ENCODE results near the gene FBXO48. TPM values are rescaled to one million over a fixed set of nuclear protein-coding genes. Genes with fewer than 3 reads are reported as not detected.

The FBXO48 gene
- total and polyA plus RNA-seq, 2 experiments from 2014 or later, result 1.1 to 1.3 TPM

DNA sequence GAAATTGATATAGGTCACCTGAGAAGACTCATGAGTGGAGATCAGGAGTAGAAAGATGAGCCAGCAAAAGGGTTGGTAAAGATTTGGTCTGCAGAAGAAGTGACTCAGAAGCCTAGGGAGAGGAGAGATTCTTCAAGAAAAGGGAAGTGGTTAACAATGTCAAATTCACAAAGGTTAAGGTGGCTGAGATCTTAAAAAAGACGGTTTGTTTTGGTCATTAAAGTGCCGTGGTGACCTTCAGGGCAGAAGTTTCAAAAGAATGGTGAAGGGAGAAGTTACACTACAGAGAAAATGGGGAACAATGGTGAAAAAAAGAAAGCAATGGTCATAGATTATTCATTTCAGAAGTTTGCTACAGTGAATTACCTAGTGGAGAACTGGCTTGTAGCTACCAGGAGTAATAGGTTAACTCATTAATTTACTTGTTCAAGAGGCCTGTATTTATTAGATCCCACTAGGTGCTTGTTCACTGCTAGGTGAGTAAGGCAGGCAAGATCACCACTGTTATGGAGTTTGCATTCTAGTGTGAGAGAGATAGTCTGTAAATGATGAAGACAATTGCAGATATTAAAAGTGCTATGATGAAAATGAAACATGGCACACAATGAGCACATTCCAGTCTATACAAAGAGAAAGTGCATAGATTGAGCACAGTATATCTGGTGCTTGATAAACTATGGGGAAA is 43.0 kb downstream of the FBXO48 start:
- no peaks in the 10 kb centered on the region for H3K79me2 ChIP-seq (replicated peaks; ENCODE audit: insufficient read depth)
- no peak overlapping the region for H3K4me3 ChIP-seq
- DNase-seq (ENCODE audit: low spot score) (no peak), ATAC-seq (no peak)
- H3K36me3 ChIP-seq (ENCODE audit: insufficient read depth), result no peaks in the 10 kb centered on the region
- no peaks in the 10 kb centered on the region for H3K27me3 ChIP-seq (ENCODE audit: insufficient read depth)
- no peaks in the 10 kb centered on the region for H3F3A ChIP-seq (replicated peaks; ENCODE audit: low read depth)
- Mint-ChIP-seq H3K4me3 (no peak overlapping the region), H3K27me3 (ENCODE audit: insufficient read depth, low read depth, poor library complexity) (peaks cover 2% of the 10 kb centered on the region), H3K9me3 (no peaks in the 10 kb centered on the region), H3K4me1 (peaks cover 10% of the 10 kb centered on the region), H3K27ac (no peak overlapping the region), H3K36me3 (ENCODE audit: low read depth) (no peaks in the 10 kb centered on the region)
- no peak overlapping the region for H2AFZ ChIP-seq
- no peak overlapping the region for H3K27ac ChIP-seq (ENCODE audit: low read depth)
- H3K9me2 ChIP-seq (ENCODE audit: insufficient read depth), result peaks cover 12% of the 10 kb centered on the region
- peaks cover 4% of the 10 kb centered on the region for H3K4me1 ChIP-seq (ENCODE audit: insufficient read depth)
- no peak overlapping the region for H3K4me2 ChIP-seq
- no peaks in the 10 kb centered on the region for H4K20me1 ChIP-seq (replicated peaks; ENCODE audit: insufficient read depth)
- TF ChIP-seq, protein P1, sequence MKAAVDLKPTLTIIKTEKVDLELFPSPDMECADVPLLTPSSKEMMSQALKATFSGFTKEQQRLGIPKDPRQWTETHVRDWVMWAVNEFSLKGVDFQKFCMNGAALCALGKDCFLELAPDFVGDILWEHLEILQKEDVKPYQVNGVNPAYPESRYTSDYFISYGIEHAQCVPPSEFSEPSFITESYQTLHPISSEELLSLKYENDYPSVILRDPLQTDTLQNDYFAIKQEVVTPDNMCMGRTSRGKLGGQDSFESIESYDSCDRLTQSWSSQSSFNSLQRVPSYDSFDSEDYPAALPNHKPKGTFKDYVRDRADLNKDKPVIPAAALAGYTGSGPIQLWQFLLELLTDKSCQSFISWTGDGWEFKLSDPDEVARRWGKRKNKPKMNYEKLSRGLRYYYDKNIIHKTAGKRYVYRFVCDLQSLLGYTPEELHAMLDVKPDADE (IDR thresholded peaks at IDR 0.05), result no peak
- TF ChIP-seq, protein P2, sequence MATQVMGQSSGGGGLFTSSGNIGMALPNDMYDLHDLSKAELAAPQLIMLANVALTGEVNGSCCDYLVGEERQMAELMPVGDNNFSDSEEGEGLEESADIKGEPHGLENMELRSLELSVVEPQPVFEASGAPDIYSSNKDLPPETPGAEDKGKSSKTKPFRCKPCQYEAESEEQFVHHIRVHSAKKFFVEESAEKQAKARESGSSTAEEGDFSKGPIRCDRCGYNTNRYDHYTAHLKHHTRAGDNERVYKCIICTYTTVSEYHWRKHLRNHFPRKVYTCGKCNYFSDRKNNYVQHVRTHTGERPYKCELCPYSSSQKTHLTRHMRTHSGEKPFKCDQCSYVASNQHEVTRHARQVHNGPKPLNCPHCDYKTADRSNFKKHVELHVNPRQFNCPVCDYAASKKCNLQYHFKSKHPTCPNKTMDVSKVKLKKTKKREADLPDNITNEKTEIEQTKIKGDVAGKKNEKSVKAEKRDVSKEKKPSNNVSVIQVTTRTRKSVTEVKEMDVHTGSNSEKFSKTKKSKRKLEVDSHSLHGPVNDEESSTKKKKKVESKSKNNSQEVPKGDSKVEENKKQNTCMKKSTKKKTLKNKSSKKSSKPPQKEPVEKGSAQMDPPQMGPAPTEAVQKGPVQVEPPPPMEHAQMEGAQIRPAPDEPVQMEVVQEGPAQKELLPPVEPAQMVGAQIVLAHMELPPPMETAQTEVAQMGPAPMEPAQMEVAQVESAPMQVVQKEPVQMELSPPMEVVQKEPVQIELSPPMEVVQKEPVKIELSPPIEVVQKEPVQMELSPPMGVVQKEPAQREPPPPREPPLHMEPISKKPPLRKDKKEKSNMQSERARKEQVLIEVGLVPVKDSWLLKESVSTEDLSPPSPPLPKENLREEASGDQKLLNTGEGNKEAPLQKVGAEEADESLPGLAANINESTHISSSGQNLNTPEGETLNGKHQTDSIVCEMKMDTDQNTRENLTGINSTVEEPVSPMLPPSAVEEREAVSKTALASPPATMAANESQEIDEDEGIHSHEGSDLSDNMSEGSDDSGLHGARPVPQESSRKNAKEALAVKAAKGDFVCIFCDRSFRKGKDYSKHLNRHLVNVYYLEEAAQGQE (IDR thresholded peaks at IDR 0.05; ENCODE audit: unreplicated experiment), result no peak
- TF ChIP-seq EZH2 (IDR thresholded peaks at IDR 0.05; ENCODE audit: low read depth, unreplicated experiment) (no peak), EZH2phosphoT487 (IDR thresholded peaks at IDR 0.05; ENCODE audit: unreplicated experiment) (no peak), POLR2AphosphoS5 (IDR thresholded peaks at IDR 0.05; ENCODE audit: low read depth) (no peak), ZNF114 (CRISPR knock-in tag; IDR thresholded peaks at IDR 0.05) (no peak)

DNA sequence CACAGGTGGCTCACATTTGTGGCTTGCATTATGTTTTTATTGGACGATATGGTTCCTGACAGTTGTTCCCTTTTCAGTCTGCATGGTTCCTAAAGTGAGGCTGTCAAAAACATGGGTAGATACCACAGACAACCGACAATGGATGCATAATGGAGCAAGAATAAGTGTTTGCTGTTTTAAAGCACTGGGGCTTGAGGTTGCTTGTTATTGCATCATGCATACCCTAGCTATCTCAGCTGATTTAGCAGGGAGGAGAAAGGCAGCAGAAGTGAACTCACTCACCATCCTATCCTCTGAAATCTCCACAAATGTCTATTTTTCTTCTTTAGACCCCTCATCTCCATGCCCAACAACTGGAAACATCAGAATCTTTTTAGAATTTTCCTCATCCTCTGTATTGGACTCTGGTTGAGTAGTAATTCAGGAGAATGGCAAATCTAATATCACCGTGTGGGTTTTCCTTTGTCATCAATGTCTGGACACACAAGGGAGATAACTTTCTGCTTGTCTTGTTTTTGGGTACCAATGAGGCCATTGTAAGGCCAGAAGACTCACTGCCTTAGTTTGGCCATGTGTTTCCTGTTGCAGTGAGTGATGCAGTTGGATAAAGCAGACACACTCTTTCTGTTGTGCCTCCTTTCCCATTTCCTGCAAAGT is 46.7 kb downstream of the FBXO48 start:
- peaks cover 21% of the 10 kb centered on the region for H3K4me1 Mint-ChIP-seq
- Histone ChIP-seq H3F3A (replicated peaks; ENCODE audit: low read depth) (no peaks in the 10 kb centered on the region), H3K4me3 (no peak overlapping the region), H2AFZ (peak overlapping the region; percentile 21; the same call in 1 of the 2 replicates), H3K27ac (ENCODE audit: low read depth) (no peak overlapping the region), H3K36me3 (ENCODE audit: insufficient read depth) (no peaks in the 10 kb centered on the region), H4K20me1 (replicated peaks; ENCODE audit: insufficient read depth) (no peaks in the 10 kb centered on the region), H3K9me2 (ENCODE audit: insufficient read depth) (peaks cover 12% of the 10 kb centered on the region), H3K4me1 (ENCODE audit: insufficient read depth) (peaks cover 15% of the 10 kb centered on the region), H3K4me2 (no peak overlapping the region), H3K27me3 (ENCODE audit: insufficient read depth) (no peaks in the 10 kb centered on the region), H3K79me2 (replicated peaks; ENCODE audit: insufficient read depth) (no peaks in the 10 kb centered on the region)
- no peak for DNase-seq (ENCODE audit: low spot score)
- no peak overlapping the region for H3K27ac Mint-ChIP-seq
- no peak overlapping the region for H3K4me3 Mint-ChIP-seq
- no peaks in the 10 kb centered on the region; the same call in 2 of the 3 replicates for H3K36me3 Mint-ChIP-seq (ENCODE audit: low read depth)
- peaks cover 2% of the 10 kb centered on the region for H3K27me3 Mint-ChIP-seq (ENCODE audit: insufficient read depth, low read depth, poor library complexity)
- no peaks in the 10 kb centered on the region; the same call in 2 of the 3 replicates for H3K9me3 Mint-ChIP-seq
- ATAC-seq, result no peak
- TF ChIP-seq ZNF331 (CRISPR knock-in tag; IDR thresholded peaks at IDR 0.05; ENCODE audit: low read depth) (no peak), STAT1 (IDR thresholded peaks at IDR 0.05; ENCODE audit: unreplicated experiment) (no peak), JUNB (IDR thresholded peaks at IDR 0.05; ENCODE audit: unreplicated experiment) (no peak), EZH2phosphoT487 (IDR thresholded peaks at IDR 0.05; ENCODE audit: unreplicated experiment) (no peak), POLR2AphosphoS5 (IDR thresholded peaks at IDR 0.05; ENCODE audit: low read depth) (no peak), EZH2 (IDR thresholded peaks at IDR 0.05; ENCODE audit: low read depth, unreplicated experiment) (no peak), NANOG (IDR thresholded peaks at IDR 0.05; ENCODE audit: borderline replicate concordance) (no peak), CREB1 (CRISPR knock-in tag; IDR thresholded peaks at IDR 0.05; ENCODE audit: low read depth) (no peak)
- TF ChIP-seq, protein P2 (IDR thresholded peaks at IDR 0.05; ENCODE audit: unreplicated experiment), result no peak
